Raji (cell line): ENCODE data around the gene TWF2.

Experiments used
- POLR2A ChIP-seq: IDR thresholded peaks from 2 replicates; pipeline ENCODE4 v1.6.1; 2011; ENCODE audit warnings: low read depth, low read length, control low read depth; ENCODE audit not compliant: insufficient read depth

TWF2 gene

GRCh38 chr3:52195291-52195597 lies 43.7 kb downstream of the TWF2 start:
- TF ChIP-seq POLR2A, result no peak

- no peak for TF ChIP-seq POLR2A
Measured at GRCh38 chr3:52194485-52195290, 44.3 kb downstream of the TWF2 start.

GRCh38 chr3:52193065-52193464 lies 45.9 kb downstream of the TWF2 start:
- TF ChIP-seq POLR2A, result no peak

GRCh38 chr3:52191663-52192062 lies 47.3 kb downstream of the TWF2 start:
- TF ChIP-seq POLR2A, result no peak

- no peak for TF ChIP-seq POLR2A
Measured at GRCh38 chr3:52190294-52191074, 48.5 kb downstream of the TWF2 start.

GRCh38 chr3:52188556-52188955 lies 50.4 kb downstream of the TWF2 start:
- TF ChIP-seq POLR2A, result no peak

GRCh38 chr3:52186729-52187128 lies 52.2 kb downstream of the TWF2 start:
- no peak for TF ChIP-seq POLR2A

- no peak for TF ChIP-seq POLR2A
Measured at GRCh38 chr3:52185837-52186236, 53.1 kb downstream of the TWF2 start.

- no peak for TF ChIP-seq POLR2A
Measured at GRCh38 chr3:52185311-52185710, 53.6 kb downstream of the TWF2 start.

GRCh38 chr3:52184690-52185089 lies 54.3 kb downstream of the TWF2 start:
- no peak for TF ChIP-seq POLR2A

GRCh38 chr3:52183786-52184445 lies 55.0 kb downstream of the TWF2 start:
- no peak for TF ChIP-seq POLR2A

- TF ChIP-seq POLR2A, result no peak
Measured at GRCh38 chr3:52182691-52183090, 56.3 kb downstream of the TWF2 start.

- TF ChIP-seq POLR2A, result no peak
Measured at GRCh38 chr3:52182196-52182595, 56.8 kb downstream of the TWF2 start.

GRCh38 chr3:52181543-52181942 lies 57.4 kb downstream of the TWF2 start:
- no peak for TF ChIP-seq POLR2A
